ENCODE data around the gene GINS3. TPM values are rescaled to one million over a fixed set of nuclear protein-coding genes. Genes with fewer than 3 reads are reported as not detected.

GINS3 gene
- total RNA-seq, 4 donors from 2014 or later = 1.5 to 5.8 (median 3.4) TPM

DNA sequence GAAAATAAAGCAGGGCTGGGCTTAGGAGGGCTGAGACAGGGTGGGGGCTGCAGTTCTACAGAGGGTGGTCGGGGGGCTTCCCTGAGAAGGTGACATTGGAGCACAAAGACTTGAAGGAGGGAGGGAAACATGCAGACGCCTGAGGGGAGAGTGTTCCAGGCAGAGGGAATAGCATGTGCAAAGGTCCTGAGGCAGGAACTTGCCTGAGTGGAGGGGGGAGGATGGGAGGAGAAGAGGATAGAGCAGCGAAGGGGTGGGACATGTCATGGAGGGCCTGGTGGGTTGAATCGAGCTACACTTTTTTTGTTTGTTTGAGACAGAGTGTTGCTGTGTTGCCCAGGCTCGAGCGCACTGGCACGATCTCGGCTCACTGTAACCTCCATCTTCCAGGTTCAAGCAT lies 33.0 kb downstream of the GINS3 start:
- no peak overlapping the region for H3K4me3 ChIP-seq (replicated peaks in 1 of 3)
- no peaks in the 10 kb centered on the region for H3K36me3 ChIP-seq
- no peak for DNase-seq
- no peaks in the 10 kb centered on the region for H3K4me1 ChIP-seq
- intact Hi-C loops (cut with DNase I) = no loop called here
- WGBS, 2 donors = 89 to 91% methylated on average over 7 to 8 of the region's 8 CpGs
- no peak overlapping the region for H3K27ac ChIP-seq
- TF ChIP-seq, protein P1, sequence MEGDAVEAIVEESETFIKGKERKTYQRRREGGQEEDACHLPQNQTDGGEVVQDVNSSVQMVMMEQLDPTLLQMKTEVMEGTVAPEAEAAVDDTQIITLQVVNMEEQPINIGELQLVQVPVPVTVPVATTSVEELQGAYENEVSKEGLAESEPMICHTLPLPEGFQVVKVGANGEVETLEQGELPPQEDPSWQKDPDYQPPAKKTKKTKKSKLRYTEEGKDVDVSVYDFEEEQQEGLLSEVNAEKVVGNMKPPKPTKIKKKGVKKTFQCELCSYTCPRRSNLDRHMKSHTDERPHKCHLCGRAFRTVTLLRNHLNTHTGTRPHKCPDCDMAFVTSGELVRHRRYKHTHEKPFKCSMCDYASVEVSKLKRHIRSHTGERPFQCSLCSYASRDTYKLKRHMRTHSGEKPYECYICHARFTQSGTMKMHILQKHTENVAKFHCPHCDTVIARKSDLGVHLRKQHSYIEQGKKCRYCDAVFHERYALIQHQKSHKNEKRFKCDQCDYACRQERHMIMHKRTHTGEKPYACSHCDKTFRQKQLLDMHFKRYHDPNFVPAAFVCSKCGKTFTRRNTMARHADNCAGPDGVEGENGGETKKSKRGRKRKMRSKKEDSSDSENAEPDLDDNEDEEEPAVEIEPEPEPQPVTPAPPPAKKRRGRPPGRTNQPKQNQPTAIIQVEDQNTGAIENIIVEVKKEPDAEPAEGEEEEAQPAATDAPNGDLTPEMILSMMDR (IDR thresholded peaks at IDR 0.05) = no peak
- TF ChIP-seq POLR2A (IDR thresholded peaks at IDR 0.05) = no peak
- H3K27me3 ChIP-seq = no peaks in the 10 kb centered on the region
- H3K9me3 ChIP-seq = no peaks in the 10 kb centered on the region

DNA sequence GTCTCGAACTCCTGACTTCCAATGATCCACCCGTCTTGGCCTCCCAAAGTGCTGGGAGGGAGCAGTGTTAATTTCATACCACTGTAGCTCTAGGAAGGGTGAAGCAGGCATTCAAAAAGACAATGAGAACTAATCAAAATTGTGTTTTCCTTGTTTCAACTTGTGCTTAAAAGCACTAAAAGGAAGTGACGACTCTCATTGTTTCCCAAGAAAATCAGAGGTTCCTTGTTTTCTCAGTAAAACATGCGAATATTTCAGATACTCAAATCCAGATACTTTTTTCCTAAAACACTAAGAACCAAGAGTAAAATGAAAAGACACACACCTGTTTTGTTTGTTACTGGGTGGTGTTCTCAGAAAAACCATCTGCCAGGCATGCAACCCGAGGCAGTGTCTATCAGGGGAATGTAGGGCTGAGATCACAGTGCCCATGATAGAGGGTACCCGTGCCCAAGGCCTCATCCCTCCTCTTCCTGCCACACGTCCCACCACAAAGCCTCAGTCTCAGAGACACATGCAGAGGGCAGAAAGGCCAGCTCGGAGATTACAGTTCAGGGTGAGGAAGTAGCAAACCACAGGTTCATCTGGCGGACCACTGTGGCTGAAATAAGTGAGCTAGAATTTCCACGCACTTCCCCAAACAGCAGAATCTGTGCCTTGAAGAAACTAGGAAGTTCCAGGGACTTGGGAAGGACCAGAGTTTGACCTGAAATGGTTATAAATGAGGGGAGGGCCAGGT lies 33.7 kb downstream of the GINS3 start:
- no peak for DNase-seq
- H3K4me1 ChIP-seq = no peaks in the 10 kb centered on the region
- 81 to 85% methylated on average over 10 of the region's 10 CpGs for WGBS, 2 donors
- no peak overlapping the region for H3K4me3 ChIP-seq (replicated peaks in 1 of 3)
- intact Hi-C loops (cut with DNase I) = no loop called here
- H3K27me3 ChIP-seq = no peaks in the 10 kb centered on the region
- no peaks in the 10 kb centered on the region for H3K36me3 ChIP-seq
- TF ChIP-seq, protein P1 (IDR thresholded peaks at IDR 0.05) = no peak
- TF ChIP-seq POLR2A (IDR thresholded peaks at IDR 0.05) = no peak
- no peaks in the 10 kb centered on the region for H3K9me3 ChIP-seq
- H3K27ac ChIP-seq = no peak overlapping the region

DNA sequence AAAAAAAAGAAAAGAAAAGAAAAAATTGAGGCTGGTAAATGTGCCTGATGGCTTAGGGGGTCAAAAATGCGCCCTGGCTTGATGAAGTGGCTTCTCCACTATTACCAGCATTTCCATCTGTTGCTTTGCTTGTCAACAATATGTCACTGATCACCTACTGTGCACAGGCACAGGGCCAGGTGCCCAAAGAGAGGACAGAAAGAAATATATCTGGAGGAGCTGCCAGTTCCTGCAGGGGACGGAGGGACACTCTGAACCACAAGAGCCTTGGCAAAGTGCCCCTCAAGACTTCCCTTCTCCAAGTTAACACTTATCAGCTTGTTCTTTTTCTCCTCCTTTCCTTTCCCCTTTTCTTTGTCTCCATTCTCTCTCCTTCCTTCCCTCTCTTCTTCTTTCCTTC lies 34.7 kb downstream of the GINS3 start:
- no peak overlapping the region for H3K4me3 ChIP-seq (replicated peaks in 1 of 3)
- H3K4me1 ChIP-seq = no peaks in the 10 kb centered on the region
- no peak overlapping the region for H3K27ac ChIP-seq
- intact Hi-C loops (cut with DNase I) = no loop called here
- H3K27me3 ChIP-seq = no peaks in the 10 kb centered on the region
- H3K36me3 ChIP-seq = no peaks in the 10 kb centered on the region
- DNase-seq = no peak
- H3K9me3 ChIP-seq = no peaks in the 10 kb centered on the region
- no peak for TF ChIP-seq POLR2A (IDR thresholded peaks at IDR 0.05)
- TF ChIP-seq, protein P1 (IDR thresholded peaks at IDR 0.05) = no peak
- WGBS, 2 donors = 56 to 61% methylated on average over 2 of the region's 2 CpGs

DNA sequence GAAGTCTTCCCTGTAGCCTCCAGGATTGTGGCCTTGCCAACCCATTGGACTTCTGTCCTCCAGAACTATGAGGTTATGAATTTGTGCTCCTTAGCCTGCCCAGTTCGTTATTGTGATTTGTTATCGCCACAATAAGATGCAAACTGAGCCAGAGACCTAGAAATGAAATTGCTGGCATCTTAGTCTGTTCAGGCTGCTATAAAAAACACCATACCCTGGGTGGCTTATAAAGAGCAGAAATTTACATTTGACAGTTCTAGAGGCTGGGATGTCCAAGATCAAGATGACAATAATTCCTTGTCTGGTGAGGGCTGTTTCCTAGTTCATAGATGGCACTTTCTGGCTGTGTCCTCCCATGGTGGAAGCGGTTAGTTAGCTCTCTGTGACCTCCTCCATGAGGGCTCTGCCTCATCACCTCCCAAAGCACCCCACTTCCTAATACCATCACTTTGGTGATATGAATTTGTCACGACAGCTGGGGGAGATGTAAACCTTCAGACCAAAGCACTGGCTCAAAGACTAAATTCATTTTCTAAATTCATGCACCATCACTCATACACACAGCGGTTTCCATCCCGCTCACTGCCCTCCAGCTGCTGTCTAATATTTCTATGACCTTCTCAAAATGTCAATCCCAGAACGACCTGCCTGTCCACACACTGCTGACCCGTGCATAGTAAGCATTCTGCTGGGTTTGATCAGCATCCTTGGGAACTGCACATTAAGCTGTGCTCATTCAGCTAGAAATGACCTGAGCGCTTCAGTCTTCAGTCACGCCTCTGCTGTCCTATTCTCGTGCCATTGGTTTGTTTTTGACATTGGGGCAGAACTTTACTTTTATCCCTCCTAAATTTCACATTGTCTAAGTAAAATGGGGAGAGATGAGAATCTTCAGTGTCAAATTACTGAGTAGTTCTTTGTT lies 36.6 kb downstream of the GINS3 start:
- no peak for DNase-seq
- H3K27me3 ChIP-seq = no peaks in the 10 kb centered on the region
- H3K4me1 ChIP-seq = no peaks in the 10 kb centered on the region
- TF ChIP-seq, protein P1 (IDR thresholded peaks at IDR 0.05) = no peak
- no peak for TF ChIP-seq POLR2A (IDR thresholded peaks at IDR 0.05)
- no peaks in the 10 kb centered on the region for H3K36me3 ChIP-seq
- 70 to 80% methylated on average over 11 of the region's 11 CpGs for WGBS, 2 donors
- intact Hi-C loops (cut with DNase I) = no loop called here
- no peak overlapping the region for H3K4me3 ChIP-seq (replicated peaks in 1 of 3)
- H3K9me3 ChIP-seq = no peaks in the 10 kb centered on the region
- H3K27ac ChIP-seq = no peak overlapping the region

DNA sequence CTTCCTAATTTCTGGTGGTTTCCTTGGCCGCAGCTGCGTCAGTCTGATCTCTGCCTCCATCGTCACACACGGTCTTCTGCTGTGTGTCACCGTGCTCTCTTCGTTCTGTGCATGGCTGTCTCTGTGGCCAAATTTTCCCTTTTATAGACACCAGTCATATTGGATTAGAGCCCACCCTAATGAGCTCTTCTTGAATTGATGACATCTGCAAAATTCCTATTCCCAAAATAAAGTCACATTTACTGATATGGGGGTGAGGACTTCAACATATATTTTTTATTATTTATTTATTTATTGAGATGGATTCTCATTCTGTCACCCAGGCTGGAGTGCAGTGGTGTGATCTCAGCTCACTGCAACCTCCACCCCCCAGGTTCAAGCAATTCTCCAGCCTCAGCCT lies 38.4 kb downstream of the GINS3 start:
- no peaks in the 10 kb centered on the region for H3K27me3 ChIP-seq
- H3K27ac ChIP-seq = no peak overlapping the region
- H3K9me3 ChIP-seq = no peaks in the 10 kb centered on the region
- no peaks in the 10 kb centered on the region for H3K4me1 ChIP-seq
- intact Hi-C loops (cut with DNase I) = no loop called here
- no peaks in the 10 kb centered on the region for H3K36me3 ChIP-seq
- no peak overlapping the region for H3K4me3 ChIP-seq (replicated peaks in 1 of 3)
- 84 to 90% methylated on average over 6 of the region's 6 CpGs for WGBS, 2 donors
- no peak for DNase-seq
- TF ChIP-seq POLR2A (IDR thresholded peaks at IDR 0.05) = no peak
- TF ChIP-seq, protein P1 (IDR thresholded peaks at IDR 0.05) = no peak
